B cell (primary cell): ENCODE results near the gene ITGA2B.

Experiments
- CTCF ChIP-seq: fragments of 200-600 bp; IDR thresholded peaks from one replicate; pipeline ENCODE4 v1.8.0; 2022; ENCODE audit warnings: antibody characterized with exemption, mild to moderate bottlenecking
- EZH2 ChIP-seq: IDR thresholded peaks from 2 replicates; pipeline ENCODE4 v1.6.1; 2012; ENCODE audit warnings: borderline replicate concordance, low read depth, mild to moderate bottlenecking, moderate library complexity, low read length; ENCODE audit not compliant: insufficient read depth, poor library complexity, severe bottlenecking

- TF ChIP-seq CTCF (no peak), EZH2 (no peak)
Observed at GRCh38 chr17:44416558-44417289, 27.3 kb upstream of the ITGA2B start.
